Natural killer cell treated with Interleukin-12 subunit alpha and Interleukin-12 subunit beta and Interleukin-15 and Interleukin-18, amount 100 ng/mL, for 72 hours (primary cell): ENCODE data around the gene NINL. TPM values are rescaled to one million over a fixed set of nuclear protein-coding genes. Genes with fewer than 3 reads are reported as not detected.

Experiments used
- ATAC-seq, 2 donors: fragments of 150-1000 bp; cut with Tn5 transposase in 1 of 2; sonication (Bioruptor Pico), chemical (Tn5 transposase) in 1 of 2; 2 replicates each; pipeline ENCODE4 v1.10.0; 2021
- DNase-seq: peaks from one replicate; pipeline ENCODE4 v3.0.0; 2022; ENCODE audit warnings: low spot score
- H3K27ac Mint-ChIP-seq, 2 donors: 1 replicate in 1 of 2; 2 replicates in 1 of 2; pipeline ENCODE4 v1.8.0; 2022; ENCODE audit warnings: mixed read lengths in 2 of 2, mild to moderate bottlenecking in 1 of 2, moderate library complexity in 1 of 2
- H3K27me3 Mint-ChIP-seq, 2 donors: 1 replicate in 1 of 2; 2 replicates in 1 of 2; pipeline ENCODE4 v1.8.0; 2022; ENCODE audit warnings: mixed read lengths in 2 of 2
- H3K36me3 Mint-ChIP-seq: one replicate; pipeline ENCODE4 v1.8.0; 2022; ENCODE audit warnings: mixed read lengths
- H3K4me1 Mint-ChIP-seq, 2 donors: 1 replicate in 1 of 2; 2 replicates in 1 of 2; pipeline ENCODE4 v1.8.0; 2022; ENCODE audit warnings: low read depth in 2 of 2, mixed read lengths in 2 of 2, mild to moderate bottlenecking in 1 of 2
- H3K4me3 Mint-ChIP-seq: one replicate; pipeline ENCODE4 v1.8.0; 2022; ENCODE audit warnings: mixed read lengths
- H3K9me3 Mint-ChIP-seq: 2 replicates; pipeline ENCODE4 v1.8.0; 2022; ENCODE audit warnings: mixed read lengths
- total RNA-seq, 2 donors: library from RNA; stranded (reverse); gene quantifications; one replicate each; pipeline ENCODE4 v1.2.3, GENCODE V29; 2022

The NINL gene
- total RNA-seq, 2 donors from 2014 or later, result 1.4 to 1.6 TPM

- ATAC-seq (no peak), DNase-seq (no peak)
- no peaks in the 10 kb centered on the region for H3K9me3 Mint-ChIP-seq
- H3K36me3 Mint-ChIP-seq, result no peaks in the 10 kb centered on the region
- no peak overlapping the region for H3K4me3 Mint-ChIP-seq
- H3K27ac Mint-ChIP-seq, result no peak overlapping the region
- peaks cover 4 to 6% of the 10 kb centered on the region in 2 donors for H3K4me1 Mint-ChIP-seq
- H3K27me3 Mint-ChIP-seq, result no peaks in the 10 kb centered on the region
These were observed 116.9 kb downstream of the NINL start for GRCh38 chr20:25468126-25469075.

- no peak for ATAC-seq
- Mint-ChIP-seq H3K36me3 (no peaks in the 10 kb centered on the region), H3K4me3 (no peak overlapping the region), H3K9me3 (no peaks in the 10 kb centered on the region), H3K27ac (no peak overlapping the region), H3K27me3 (no peaks in the 10 kb centered on the region), H3K4me1 (peaks cover 4 to 6% of the 10 kb centered on the region in 2 donors)
- no peak for DNase-seq
These were observed 117.9 kb downstream of the NINL start for GRCh38 chr20:25467441-25467840.

DNA sequence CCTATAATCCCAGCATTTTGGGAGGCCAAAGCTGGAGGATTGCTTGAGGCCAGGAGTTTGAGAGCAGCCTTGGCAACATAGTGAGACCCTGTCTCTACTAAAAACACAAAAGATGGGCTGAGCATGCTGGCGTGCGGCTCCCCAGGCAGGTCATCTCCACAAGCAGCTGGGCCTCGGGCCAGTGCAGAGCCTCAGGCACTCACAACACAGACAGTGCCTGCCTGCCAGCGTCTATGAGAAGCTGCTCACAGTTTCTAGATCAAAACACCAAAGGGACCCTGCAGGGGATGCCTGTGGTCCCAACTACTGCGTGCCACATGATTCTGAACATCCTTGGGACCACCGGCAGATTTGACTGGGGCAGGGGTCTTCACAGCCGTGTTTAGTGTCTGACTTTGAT lies 118.5 kb downstream of the NINL start:
- Mint-ChIP-seq H3K4me1 (peaks cover 4 to 6% of the 10 kb centered on the region in 2 donors), H3K27ac (no peak overlapping the region), H3K4me3 (no peak overlapping the region), H3K9me3 (no peaks in the 10 kb centered on the region), H3K36me3 (no peaks in the 10 kb centered on the region), H3K27me3 (no peaks in the 10 kb centered on the region)
- ATAC-seq (no peak), DNase-seq (no peak)

DNA sequence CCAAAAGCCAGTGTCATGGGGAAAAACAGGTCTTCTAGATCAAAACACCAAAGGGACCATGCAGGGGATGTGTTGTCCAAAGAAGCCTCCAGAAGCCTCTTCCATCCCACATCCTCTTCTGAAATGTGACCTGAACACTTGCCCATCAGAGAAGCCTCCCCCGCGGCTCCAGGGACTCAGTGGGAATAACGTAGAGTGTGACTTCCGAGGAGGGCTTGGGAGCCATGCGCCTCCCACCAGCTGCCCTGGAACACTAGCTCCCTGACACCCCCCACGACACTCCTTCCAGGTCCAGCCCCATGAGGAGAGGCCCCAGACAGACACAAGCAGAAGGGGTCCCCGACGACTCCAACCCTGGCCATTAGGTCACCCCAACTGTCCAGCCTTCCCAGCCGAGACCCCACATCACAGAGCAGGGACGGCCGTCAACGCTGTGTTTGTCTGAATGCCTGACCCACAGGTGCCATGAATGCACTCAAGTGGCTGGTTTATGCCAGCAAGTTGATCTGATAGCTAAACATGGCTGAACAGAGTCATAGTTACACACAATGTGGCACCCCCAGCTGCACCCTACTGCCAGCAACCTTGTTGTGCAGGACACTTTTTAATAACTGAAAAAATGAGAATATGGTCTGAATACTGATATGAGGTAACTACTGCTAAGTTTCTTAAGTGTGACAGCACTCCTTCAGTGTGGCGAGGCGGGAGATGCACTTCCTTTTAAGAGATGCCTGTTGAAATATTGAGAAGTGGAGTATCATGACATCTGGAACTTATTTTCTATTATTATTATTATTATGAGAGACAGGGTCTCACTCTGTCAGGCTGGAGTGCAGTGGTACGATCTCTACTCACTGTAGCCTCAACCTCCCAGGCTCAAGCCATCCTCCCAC lies 119.8 kb downstream of the NINL start:
- Mint-ChIP-seq H3K36me3 (no peaks in the 10 kb centered on the region), H3K4me1 (peaks cover 4 to 6% of the 10 kb centered on the region in 2 donors), H3K9me3 (no peaks in the 10 kb centered on the region), H3K27me3 (no peaks in the 10 kb centered on the region), H3K27ac (no peak overlapping the region), H3K4me3 (no peak overlapping the region)
- ATAC-seq, result no peak
- no peak for DNase-seq

DNA sequence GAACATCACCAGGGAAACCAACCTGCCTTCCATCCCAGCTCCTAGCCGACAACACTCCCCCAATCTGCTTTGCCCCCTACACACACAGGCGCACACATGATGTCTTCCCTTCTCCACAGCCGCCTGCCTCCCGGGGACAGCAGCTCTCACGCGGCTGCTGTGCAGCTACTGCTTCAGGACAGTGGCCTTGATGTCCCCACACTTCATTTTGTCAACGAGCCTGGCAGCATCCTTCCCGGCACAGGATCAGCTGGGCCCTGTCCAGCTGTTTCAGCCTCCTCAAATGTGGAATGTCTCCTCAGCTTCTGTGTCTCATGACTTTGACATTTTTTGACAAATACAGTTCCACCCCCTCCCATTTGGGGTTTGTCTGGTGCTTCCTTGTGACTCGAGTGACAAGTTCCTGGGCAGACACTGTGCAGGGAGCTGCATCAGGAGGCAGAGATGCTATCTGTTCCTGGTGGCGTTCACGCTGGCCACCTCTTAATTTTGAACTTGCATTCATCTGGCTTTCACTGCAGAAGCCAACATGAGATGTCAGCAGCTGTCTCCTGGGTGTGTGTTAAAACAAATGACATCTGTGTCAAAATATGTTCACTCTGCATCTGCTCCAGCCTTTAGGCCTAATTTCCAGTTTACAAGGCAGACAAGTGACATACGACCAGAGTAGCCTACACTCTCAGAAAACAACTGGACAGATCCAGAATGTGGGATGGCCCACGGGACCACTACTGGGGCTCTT lies 120.7 kb downstream of the NINL start:
- Mint-ChIP-seq H3K27me3 (no peaks in the 10 kb centered on the region), H3K4me1 (peaks cover 0 to 4% of the 10 kb centered on the region in 2 donors), H3K27ac (no peak overlapping the region), H3K36me3 (no peaks in the 10 kb centered on the region), H3K4me3 (no peak overlapping the region), H3K9me3 (no peaks in the 10 kb centered on the region)
- ATAC-seq, result no peak
- no peak for DNase-seq

GRCh38 chr20:25461786-25462545 lies 123.4 kb downstream of the NINL start:
- no peaks in the 10 kb centered on the region for H3K36me3 Mint-ChIP-seq
- H3K4me3 Mint-ChIP-seq, result no peak overlapping the region
- H3K27me3 Mint-ChIP-seq, result no peaks in the 10 kb centered on the region
- DNase-seq (no peak), ATAC-seq (no peak)
- no peak overlapping the region for H3K27ac Mint-ChIP-seq
- no peaks in the 10 kb centered on the region for H3K4me1 Mint-ChIP-seq
- no peaks in the 10 kb centered on the region for H3K9me3 Mint-ChIP-seq

GRCh38 chr20:25461281-25461650 lies 124.1 kb downstream of the NINL start:
- Mint-ChIP-seq H3K4me1 (no peaks in the 10 kb centered on the region), H3K36me3 (no peaks in the 10 kb centered on the region), H3K27ac (no peak overlapping the region), H3K4me3 (no peak overlapping the region), H3K9me3 (no peaks in the 10 kb centered on the region), H3K27me3 (no peaks in the 10 kb centered on the region)
- DNase-seq (no peak), ATAC-seq (no peak)

DNA sequence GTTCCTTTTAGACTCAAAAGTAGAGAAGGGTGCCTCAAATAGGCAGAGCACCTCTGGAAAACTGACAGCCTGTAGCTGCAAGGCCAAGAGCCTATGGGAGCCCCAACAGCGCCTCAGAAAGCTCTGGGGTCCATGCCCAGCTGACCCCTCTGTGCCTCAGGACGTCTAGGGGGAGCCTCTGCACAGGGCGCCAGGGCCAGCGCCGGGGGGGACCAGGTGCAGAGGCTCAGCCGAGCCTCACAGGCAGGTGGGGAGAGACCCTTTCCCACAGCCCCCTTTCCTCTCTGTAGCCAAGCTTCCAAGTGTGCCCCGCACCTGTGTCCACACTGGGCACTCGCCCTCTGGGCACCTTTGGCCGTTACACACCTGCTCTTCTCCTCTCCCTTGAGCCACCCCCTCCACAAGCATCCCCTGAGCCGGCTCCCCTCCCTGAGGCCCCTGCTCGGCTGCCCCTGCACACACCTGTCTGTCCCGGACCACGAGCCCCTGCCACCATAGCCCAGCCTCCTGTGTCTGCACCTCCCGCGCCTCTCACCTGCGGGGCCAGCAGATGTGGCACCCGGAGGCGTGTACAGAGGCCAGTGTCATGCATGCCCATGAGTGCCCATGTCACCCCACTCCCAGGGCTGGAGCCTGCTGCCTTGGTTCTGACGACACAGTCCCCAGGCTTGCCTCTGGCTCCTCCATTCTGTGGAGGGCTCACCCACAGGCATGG lies 124.6 kb downstream of the NINL start:
- Mint-ChIP-seq H3K4me3 (no peak overlapping the region), H3K4me1 (no peaks in the 10 kb centered on the region), H3K27ac (no peak overlapping the region), H3K27me3 (no peaks in the 10 kb centered on the region), H3K36me3 (no peaks in the 10 kb centered on the region), H3K9me3 (no peaks in the 10 kb centered on the region)
- ATAC-seq (peak in 1 of 2 donors; percentile 40), DNase-seq (no peak)

DNA sequence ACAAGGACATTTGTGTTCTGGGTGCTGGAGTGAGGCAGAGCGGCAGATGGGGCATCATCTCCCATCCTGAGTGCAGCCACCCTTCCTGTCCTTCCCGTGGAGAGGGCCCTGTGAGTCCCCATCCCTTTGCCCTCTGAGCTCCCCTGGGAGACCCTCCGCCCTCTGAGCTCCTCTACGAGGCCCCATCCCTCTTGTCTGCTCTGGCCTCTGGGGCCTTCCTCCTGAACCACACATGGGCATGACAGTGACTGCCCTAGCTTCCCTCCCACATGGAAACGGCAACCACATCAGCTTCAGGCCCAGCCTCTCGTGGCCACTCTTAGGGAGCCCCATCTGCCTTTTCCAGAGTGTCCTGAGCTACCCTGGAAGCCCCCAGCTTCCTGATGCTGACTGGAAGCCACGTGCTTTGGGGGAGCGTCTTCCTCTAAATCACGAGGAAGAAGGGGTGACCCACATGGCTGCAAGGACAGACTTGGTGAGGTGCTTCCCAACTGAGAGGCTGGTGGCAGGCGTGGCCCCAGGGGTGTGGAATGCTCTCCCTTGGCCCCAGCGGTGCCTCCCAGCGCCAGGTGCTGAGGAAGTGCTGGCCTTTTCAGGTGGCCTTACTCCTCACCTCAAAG lies 125.3 kb downstream of the NINL start:
- H3K9me3 Mint-ChIP-seq, result no peaks in the 10 kb centered on the region
- no peak for DNase-seq
- no peaks in the 10 kb centered on the region for H3K4me1 Mint-ChIP-seq
- H3K27ac Mint-ChIP-seq, result no peak overlapping the region
- ATAC-seq, result no peak
- no peaks in the 10 kb centered on the region for H3K36me3 Mint-ChIP-seq
- H3K4me3 Mint-ChIP-seq, result no peak overlapping the region
- H3K27me3 Mint-ChIP-seq, result no peaks in the 10 kb centered on the region

DNA sequence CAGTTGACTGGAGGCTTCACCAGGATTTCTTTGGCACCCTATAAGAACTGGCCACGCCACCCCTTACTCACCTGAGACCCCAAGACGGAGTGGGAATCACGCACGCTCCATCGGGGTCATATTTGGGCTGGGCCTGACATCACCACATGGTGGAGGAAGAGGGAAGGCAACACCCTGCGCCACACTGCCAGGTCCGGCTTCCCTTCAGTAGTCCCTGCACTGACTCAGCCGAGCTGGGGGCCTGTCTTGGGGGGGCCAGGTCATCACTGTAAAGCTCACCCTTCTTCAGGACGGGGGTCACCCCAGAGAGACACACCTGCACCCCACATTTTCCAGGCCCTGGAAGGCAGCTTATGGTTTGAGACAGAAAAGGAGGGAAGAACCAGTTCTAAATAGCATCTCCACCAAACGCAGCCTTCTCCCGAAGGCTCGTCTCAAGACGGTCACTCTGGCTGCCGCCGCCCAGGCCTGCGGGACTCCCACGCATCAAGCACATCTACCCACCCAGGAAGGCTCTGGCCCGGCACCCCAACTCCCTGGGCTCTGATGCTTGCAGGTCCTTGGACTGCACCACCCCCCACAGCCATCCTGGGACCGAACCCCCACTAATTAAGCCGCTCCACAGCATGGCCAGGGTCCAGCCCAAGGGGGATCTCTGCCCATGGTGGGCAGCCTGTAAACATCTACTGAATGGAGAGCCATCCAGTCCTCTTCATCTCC lies 126.1 kb downstream of the NINL start:
- no peak for DNase-seq
- ATAC-seq, result peak in 1 of 2 donors; percentile 22
- Mint-ChIP-seq H3K9me3 (no peaks in the 10 kb centered on the region), H3K4me1 (no peaks in the 10 kb centered on the region), H3K36me3 (no peaks in the 10 kb centered on the region), H3K27me3 (no peaks in the 10 kb centered on the region), H3K27ac (no peak overlapping the region), H3K4me3 (no peak overlapping the region)

DNA sequence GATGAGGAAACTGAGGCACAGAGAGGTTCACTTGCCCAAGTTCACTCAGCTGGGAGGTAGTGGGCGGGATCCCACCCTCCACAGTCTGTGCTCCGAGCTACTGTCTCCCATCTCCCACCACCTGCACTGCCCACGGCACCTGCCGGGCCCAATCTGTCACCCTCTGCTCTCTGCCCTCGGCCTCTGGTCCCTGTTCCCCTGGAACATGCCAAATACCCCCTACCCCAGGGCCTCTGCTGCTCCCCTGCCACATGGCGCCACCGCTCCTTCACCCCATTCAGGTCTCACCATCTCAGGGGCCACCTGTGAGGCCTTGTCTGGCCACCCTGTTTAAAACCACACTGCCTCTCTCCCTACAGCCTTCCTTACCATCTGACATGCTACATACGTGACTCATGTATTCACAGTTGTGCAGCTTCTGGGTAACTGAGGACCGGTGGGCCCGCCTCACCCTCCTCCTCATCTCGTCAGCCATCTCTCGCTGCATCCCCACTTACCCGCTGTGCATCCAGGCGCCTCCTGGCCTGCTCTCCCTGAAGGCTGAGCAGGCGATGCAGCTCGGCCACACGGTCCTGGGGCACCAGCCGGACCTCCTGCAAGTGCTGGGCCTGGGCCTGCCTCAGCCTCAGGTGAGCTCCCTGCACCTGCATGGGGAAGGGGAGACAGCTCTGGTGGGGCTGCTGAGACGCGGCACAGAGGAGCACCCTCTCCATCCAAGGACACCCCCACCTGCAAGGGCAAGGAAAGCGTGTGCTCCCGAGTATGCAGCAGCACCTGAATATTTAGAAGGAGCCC lies 127.2 kb downstream of the NINL start:
- ATAC-seq, result peak in 1 of 2 donors; percentile 11
- Mint-ChIP-seq H3K27ac (no peak overlapping the region), H3K27me3 (no peaks in the 10 kb centered on the region), H3K36me3 (no peaks in the 10 kb centered on the region), H3K4me1 (no peaks in the 10 kb centered on the region), H3K9me3 (no peaks in the 10 kb centered on the region), H3K4me3 (no peak overlapping the region)
- no peak for DNase-seq
